Activated CD4-positive, alpha-beta T cell treated with anti-CD3 and anti-CD28 coated beads, Interleukin-2, amount 10 ng/mL, durations not matched to agents 7 days and 5 days (primary cell): ENCODE data around the gene UBE2S. TPM values are rescaled to one million over a fixed set of nuclear protein-coding genes. Genes with fewer than 3 reads are reported as not detected.

Experiments used
- CTCF ChIA-PET: fragments of 350-600 bp; sonication (Branson Sonifier 250); formaldehyde crosslinking; loops from one replicate; lab custom pipeline; 2021; ENCODE audit warnings: antibody characterized with exemption; lab: Charles Lee
- POLR2A ChIA-PET: fragments of 350-600 bp; sonication (Branson Sonifier 250); formaldehyde crosslinking; loops from one replicate; lab custom pipeline; 2021; ENCODE audit warnings: antibody characterized with exemption; lab: Charles Lee
- DNase-seq: peaks from one replicate; pipeline ENCODE4 v3.0.0-alpha.2; 2020
- H3K27ac Mint-ChIP-seq: one replicate; pipeline ENCODE4 v1.8.0; 2021; ENCODE audit warnings: mild to moderate bottlenecking, moderate library complexity, mixed read lengths
- H3K27me3 Mint-ChIP-seq: one replicate; pipeline ENCODE4 v1.8.0; 2021; ENCODE audit warnings: mixed read lengths
- H3K36me3 Mint-ChIP-seq: one replicate; pipeline ENCODE4 v1.8.0; 2021; ENCODE audit warnings: low read depth, mixed read lengths
- H3K4me1 Mint-ChIP-seq: one replicate; pipeline ENCODE4 v1.8.0; 2021; ENCODE audit warnings: mixed read lengths
- H3K4me3 Mint-ChIP-seq: one replicate; pipeline ENCODE4 v1.8.0; 2021; ENCODE audit warnings: mild to moderate bottlenecking, moderate library complexity, mixed read lengths
- H3K9me3 Mint-ChIP-seq: one replicate; pipeline ENCODE4 v1.8.0; 2021; ENCODE audit warnings: mixed read lengths
- total RNA-seq, 2 experiments: library from RNA; stranded (reverse); gene quantifications; one replicate each; pipeline ENCODE4 v1.2.3, GENCODE V29; 2021

UBE2S gene
- total RNA-seq, 2 experiments from 2014 or later, result 238 to 255 TPM

DNA sequence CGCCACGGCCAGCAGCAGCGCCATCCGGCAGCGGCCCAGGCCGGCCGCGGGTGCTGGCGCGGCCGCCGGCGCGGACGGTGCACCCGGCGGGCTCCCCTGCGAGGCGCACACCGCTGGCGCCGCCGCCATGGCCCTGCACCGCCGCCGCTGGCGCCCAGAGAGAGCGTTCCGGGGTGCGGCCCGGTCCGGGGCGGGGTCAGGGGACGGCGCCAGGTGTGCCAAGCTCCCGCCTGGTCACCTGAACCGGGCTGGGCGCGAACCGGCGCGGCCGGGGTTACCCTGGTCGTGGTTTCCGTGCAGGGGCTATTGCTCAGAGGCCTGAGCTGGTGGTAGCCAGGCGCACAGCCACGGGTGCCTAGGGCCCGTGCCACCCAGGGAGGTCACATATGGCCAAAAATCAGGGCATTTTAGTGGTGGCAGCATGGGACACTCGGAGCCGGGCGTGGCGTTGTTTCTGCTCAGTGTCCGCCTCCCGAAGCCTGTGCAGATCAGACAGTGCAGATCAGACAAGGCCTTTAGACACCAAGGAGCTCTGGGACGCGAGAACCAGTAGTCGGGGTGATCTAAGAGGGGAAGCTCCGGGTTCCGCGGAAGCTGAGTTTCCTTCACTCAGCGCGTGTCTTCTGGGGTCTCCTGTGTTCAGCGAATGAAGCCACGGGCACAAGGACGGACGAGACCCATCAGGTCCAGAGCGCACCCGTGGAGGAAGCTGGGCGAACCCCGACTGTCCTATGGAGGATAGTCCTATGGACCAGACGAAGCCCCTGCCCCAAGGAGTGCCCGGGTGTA lies 23.3 kb downstream of the UBE2S start, which contains the start of gene TMEM238:
Gene TMEM238, minus strand, starts transcription at position 162 of the 789 bp plus-strand sequence. Its CDS starts 33 bp downstream, at position 129.
- peaks cover 48% of the 10 kb centered on the region for H3K36me3 Mint-ChIP-seq

DNA sequence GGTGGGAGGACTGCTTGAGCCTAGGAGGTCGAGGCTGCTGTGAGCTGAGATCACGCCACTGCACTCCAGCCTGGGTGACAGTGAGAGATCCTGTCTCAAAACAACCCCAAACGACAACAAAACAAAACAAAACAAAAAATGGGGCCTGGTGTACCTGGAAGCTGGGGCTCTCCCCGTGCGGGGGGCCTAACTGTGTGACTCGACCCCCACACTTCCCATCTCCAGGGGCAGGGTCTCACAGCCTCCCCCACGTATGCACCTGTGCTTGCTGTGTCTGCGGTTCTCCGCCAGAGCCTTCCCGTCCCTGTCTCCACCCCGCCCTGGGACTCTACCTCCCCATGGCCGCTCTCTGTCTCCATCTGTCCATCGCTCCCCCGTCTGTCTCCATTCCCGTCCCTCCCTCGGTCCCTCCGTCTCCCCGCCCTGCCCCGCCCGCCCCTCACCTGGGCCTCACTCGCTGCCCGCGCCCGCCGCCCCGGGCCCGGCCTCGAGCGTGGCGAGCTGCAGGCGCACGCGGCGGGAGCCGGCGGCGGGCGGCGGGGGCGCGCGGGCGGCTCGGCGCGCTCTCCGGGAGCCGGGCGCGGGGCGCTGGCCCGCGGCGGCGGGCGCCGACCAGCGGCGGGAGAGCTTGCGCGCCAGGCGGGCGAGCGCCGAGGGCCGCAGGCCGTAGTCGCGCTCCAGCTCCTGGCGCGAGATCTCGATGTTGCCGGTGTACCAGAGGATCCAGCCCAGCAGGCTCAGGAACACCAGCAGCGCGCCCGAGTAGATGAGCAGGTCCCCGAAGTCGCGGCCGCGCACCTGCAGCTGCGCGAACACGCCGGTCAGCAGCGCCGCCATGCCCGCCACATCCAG lies 24.1 kb downstream of the UBE2S start:
- DNase-seq, result peak; percentile 56
- no peaks in the 10 kb centered on the region for H3K9me3 Mint-ChIP-seq
- CTCF ChIA-PET, result interaction anchor here (0.6 to 2.0 kb wide), 18 partner anchors 8 to 270 kb away, joined by 3 to 8 read pairs (median 4); no protein-coding TSS in a partner anchor
- peak overlapping the region; percentile 88 for H3K4me3 Mint-ChIP-seq
- H3K4me1 Mint-ChIP-seq, result peaks cover 49% of the 10 kb centered on the region
- POLR2A ChIA-PET, result interaction anchor here (0.9 to 2.6 kb wide), 4 partner anchors 22 to 124 kb away, joined by 3 to 12 read pairs (median 4); partner anchors contain the start of genes PPP6R1 and UBE2S
- peak overlapping the region; percentile 95 for H3K27ac Mint-ChIP-seq
- H3K27me3 Mint-ChIP-seq, result no peaks in the 10 kb centered on the region
- H3K36me3 Mint-ChIP-seq, result peaks cover 41% of the 10 kb centered on the region

More for the DNA sequence above, 23.3 kb downstream of the UBE2S start, which contains the start of gene TMEM238:
- ChIA-PET POLR2A (interaction anchor here (0.6 to 2.6 kb wide), 4 partner anchors 21 to 243 kb away, joined by 3 to 12 read pairs (median 4); partner anchors contain the start of genes PPP6R1 and UBE2S), CTCF (interaction anchor here (0.7 to 2.0 kb wide), 16 partner anchors 9 to 269 kb away, joined by 3 to 8 read pairs (median 4); no protein-coding TSS in a partner anchor)
- peak within 1 kb of the TSS; percentile 99 for H3K4me3 Mint-ChIP-seq
- H3K27me3 Mint-ChIP-seq, result no peaks in the 10 kb centered on the region
- H3K27ac Mint-ChIP-seq, result peak within 1 kb of the TSS; percentile 96
- H3K9me3 Mint-ChIP-seq, result no peaks in the 10 kb centered on the region
- peak; percentile 45 for DNase-seq
- peaks cover 54% of the 10 kb centered on the region for H3K4me1 Mint-ChIP-seq

DNA sequence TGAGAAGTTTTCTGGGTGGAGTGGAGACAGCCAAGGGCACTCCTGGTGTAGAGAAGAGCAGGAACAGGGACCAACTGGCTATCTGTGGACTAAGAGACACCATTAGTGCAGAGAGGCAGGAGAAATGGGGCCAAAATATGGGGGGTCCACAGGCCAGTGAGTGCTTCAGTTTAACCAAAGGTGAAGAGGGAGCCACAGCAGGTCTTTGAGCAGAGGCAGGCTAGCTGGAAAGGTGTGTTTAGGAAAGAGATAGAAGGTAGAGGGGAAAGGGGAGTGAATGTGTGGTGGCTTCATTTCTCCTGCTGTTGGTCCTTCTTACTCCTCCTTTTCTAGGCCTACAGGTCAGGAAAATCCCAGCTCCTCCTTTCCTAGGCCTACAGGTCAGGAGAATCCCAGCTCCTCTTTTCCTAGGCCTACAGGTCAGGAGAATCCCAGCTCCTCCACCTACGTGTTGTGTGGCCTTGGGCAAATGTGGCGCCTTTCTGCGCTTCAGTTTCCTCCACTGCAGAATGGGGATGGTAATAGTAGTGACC lies 25.0 kb downstream of the UBE2S start:
- Mint-ChIP-seq H3K27me3 (no peaks in the 10 kb centered on the region), H3K4me1 (peaks cover 40% of the 10 kb centered on the region), H3K36me3 (peaks cover 33% of the 10 kb centered on the region), H3K4me3 (peak overlapping the region; percentile 88), H3K9me3 (no peaks in the 10 kb centered on the region), H3K27ac (peak overlapping the region; percentile 95)
- CTCF ChIA-PET, result interaction anchor here (0.8 to 2.0 kb wide), 8 partner anchors 12 to 85 kb away, joined by 3 to 8 read pairs (median 4); no protein-coding TSS in a partner anchor
- no peak for DNase-seq
- POLR2A ChIA-PET, result interaction anchor here (1.3 kb wide), 1 partner anchor 80 kb away, joined by 3 read pairs; no protein-coding TSS in a partner anchor

DNA sequence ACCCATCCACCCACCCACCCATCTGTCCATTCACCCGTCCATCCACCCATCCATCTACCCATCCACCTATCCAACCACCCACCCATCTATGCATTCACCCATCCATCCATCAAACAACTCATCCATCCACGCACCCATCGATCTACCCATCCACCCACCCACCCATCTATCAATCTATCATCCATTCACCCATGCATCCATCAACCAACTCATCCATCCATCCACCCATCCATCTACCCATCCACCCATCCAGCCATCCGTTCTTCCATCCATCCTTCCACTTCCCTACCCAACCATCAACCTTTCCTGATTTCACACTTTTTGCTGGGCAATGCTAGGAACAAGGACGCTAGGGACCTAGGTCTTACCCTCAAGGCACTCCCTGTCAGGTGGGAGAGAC lies 25.6 kb downstream of the UBE2S start:
- Mint-ChIP-seq H3K4me3 (peak overlapping the region; percentile 88), H3K27me3 (no peaks in the 10 kb centered on the region), H3K27ac (no peak overlapping the region), H3K4me1 (peaks cover 34% of the 10 kb centered on the region), H3K36me3 (peaks cover 27% of the 10 kb centered on the region), H3K9me3 (no peaks in the 10 kb centered on the region)
- ChIA-PET CTCF (no interaction called here), POLR2A (no interaction called here)
- no peak for DNase-seq

DNA sequence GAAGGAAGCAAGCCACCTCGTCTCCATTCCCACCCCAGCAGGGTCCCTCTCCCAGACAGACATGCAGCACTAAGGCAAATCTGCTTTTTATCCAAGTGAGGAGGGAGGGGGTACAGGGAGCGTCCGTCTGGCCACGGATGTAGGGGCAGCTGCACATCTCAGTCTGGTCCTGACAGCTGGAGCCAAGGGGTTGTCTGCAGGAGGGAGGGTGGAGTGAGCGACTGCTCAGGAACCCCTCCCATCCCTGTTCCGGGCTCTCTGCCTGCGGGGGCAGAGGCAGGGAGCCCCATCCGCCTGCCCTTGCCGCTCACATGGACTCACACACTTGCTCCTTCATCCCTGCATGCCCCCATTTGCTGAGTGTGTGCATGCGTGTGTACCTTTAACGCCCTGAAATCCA lies 28.4 kb downstream of the UBE2S start:
- Mint-ChIP-seq H3K27ac (no peak overlapping the region), H3K9me3 (no peaks in the 10 kb centered on the region), H3K4me3 (no peak overlapping the region), H3K36me3 (peaks cover 14% of the 10 kb centered on the region), H3K4me1 (peaks cover 21% of the 10 kb centered on the region), H3K27me3 (peaks cover 2% of the 10 kb centered on the region)
- ChIA-PET POLR2A (no interaction called here), CTCF (no interaction called here)
- DNase-seq, result no peak

DNA sequence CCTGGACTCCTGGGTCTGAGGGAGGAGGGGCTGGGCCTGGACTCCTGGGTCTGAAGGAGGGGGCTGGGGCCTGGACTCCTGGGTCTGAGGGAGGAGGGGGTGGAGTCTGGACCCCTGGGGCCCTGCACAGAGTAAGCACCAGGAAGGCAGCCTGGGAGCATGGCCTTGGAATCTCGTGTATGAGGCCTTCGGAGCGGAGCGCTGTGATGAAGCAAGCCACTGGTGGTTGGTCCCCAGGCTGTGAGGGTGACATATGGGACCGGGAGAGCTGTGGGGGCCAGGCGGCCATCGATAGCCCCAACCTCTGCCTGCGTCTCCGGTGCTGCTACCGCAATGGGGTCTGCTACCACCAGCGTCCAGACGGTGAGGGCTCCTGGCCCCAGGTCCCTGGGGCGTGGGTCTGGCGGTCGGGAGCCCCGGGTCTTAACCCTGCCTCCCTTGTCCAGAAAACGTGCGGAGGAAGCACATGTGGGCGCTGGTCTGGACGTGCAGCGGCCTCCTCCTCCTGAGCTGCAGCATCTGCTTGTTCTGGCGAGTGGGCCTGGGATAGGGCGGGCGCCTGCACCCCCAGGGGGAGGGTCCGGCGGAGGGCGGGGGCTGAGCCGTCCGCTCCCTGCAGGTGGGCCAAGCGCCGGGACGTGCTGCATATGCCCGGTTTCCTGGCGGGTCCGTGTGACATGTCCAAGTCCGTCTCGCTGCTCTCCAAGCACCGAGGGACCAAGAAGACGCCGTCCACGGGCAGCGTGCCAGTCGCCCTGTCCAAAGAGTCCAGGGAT lies 30.0 kb downstream of the UBE2S start:
- CTCF ChIA-PET, result no interaction called here
- Mint-ChIP-seq H3K36me3 (peaks cover 14% of the 10 kb centered on the region), H3K4me3 (no peak overlapping the region), H3K4me1 (peaks cover 12% of the 10 kb centered on the region), H3K9me3 (no peaks in the 10 kb centered on the region), H3K27me3 (peaks cover 9% of the 10 kb centered on the region), H3K27ac (no peak overlapping the region)
- DNase-seq, result no peak
- POLR2A ChIA-PET, result no interaction called here

DNA sequence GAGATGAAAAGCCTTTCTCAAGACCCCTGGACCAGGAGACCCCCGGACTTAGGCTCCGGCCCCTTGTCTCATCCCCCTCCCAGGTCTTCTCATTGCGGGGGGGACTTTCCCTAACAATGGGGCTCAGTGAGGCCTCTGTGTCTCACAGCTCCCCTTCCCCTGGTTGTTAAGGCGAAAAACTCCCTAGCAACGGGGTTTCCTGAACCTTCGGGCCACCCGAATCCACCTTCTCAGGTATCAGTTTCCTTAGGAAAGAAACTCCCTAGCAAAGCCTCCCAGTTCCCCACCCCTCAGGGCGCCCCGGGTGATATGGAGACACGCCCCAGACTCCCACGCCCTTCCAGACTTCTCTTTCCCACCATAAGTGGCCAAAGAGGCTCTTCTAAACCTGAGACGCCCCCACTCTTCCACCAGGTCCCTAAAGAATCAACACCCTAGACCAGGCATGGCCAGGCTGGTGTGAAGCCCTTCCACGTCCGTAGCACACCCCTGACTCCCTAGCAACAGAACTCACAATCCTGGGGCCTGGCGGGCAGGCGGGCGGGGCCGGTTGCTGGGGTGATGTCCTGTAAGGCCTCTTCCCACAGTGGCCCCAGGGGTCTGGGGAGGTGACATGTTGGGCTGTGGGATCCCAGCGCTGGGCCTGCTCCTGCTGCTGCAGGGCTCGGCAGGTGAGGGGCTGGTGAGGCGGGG lies 31.2 kb downstream of the UBE2S start, which contains the start of gene TMEM190:
Gene TMEM190, plus strand, starts transcription at position 586 of the 693 bp plus-strand sequence. Its CDS starts 28 bp downstream, at position 614.
- H3K27me3 Mint-ChIP-seq, result peaks cover 20% of the 10 kb centered on the region
- no peak within 1 kb of the TSS for H3K27ac Mint-ChIP-seq
- H3K4me1 Mint-ChIP-seq, result peaks cover under 1% of the 10 kb centered on the region
- CTCF ChIA-PET, result interaction anchor here (0.9 to 1.5 kb wide), 2 partner anchors 8 to 10 kb away, joined by 3 to 5 read pairs; partner anchors contain the start of gene TMEM238
- H3K9me3 Mint-ChIP-seq, result no peaks in the 10 kb centered on the region
- peaks cover 5% of the 10 kb centered on the region for H3K36me3 Mint-ChIP-seq
- DNase-seq, result no peak
- POLR2A ChIA-PET, result interaction anchor here (0.5 kb wide), 1 partner anchor 36 kb away, joined by 4 read pairs; no protein-coding TSS in a partner anchor
- no peak within 1 kb of the TSS for H3K4me3 Mint-ChIP-seq

DNA sequence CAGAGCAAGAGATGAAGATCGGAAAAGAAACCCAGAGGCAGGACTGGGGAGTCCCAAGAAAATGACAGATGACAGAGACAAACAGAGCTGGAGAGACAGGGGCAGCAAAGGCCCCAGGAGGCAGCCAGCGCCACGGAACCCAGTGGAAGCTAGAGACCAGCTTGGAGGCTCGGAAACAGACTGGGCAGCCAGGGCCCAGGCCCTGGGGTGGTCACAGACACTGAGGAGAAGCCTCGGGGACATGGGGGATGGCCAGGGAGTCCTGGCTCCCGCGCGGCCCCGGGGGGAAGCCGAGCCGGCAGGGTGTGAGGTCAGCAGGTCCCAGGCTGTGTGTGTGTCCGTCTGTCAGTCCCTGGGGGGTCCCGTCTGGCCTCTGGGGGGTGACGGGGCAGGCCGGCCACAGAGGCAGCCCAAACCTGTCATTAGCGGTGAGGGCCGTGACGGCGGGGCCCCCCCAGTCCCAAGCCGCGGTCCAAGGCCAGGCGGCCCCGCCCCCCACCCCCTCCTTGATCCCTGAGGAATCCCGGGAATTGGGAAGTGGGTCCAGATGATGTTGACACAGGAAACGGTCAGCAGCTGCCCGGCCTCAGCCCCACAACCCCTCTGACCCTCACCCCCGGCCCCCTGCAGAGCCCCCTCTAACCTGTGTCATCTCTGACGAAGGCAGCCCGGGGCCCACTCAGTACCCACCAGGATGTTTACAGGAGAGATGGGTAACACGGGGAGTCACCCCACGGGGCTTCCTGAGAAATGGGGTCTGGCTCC lies 33.4 kb downstream of the UBE2S start:
- POLR2A ChIA-PET, result no interaction called here
- CTCF ChIA-PET, result no interaction called here

DNA sequence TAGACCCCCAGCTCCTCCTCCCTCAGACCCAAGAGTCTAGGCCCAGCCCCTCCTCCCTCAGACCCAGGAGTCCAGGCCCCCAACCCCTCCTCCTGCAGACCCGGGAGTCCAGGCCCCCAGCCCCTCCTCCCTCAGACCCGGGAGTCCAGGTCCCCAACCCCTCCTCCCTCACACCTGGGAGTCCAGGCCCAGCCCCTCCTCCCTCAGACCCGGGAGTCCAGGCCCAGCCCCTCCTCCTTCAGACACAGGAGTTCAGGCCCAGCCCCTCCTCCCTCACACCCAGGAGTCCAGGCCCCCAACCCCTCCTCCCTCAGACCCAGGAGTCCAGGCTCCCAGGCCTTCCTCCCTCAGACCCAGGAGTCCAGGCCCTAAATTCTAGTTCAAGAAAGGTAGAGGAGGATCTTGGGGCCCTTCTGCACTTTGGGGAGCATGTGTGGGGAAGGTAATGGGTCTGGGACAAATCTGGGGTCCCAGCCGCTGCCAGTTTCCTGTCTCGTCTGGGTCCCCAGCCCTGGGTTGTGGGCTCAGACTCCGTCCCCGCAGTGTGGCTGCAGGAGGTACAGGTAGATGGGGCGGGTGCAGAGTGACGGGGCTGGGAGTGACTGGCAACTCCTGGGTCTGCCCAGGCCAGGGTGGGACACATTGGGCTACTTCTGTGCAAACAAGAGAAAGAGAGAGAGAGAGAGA lies 34.1 kb downstream of the UBE2S start:
- peaks cover 39% of the 10 kb centered on the region for H3K27me3 Mint-ChIP-seq
- ChIA-PET POLR2A (no interaction called here), CTCF (interaction anchor here (0.6 to 1.0 kb wide), 2 partner anchors 11 to 94 kb away, joined by 3 read pairs; partner anchors contain the start of gene TMEM238)
- DNase-seq, result no peak
- no peak overlapping the region for H3K4me3 Mint-ChIP-seq
- peaks cover 3% of the 10 kb centered on the region for H3K36me3 Mint-ChIP-seq
- no peaks in the 10 kb centered on the region for H3K9me3 Mint-ChIP-seq
- H3K27ac Mint-ChIP-seq, result no peak overlapping the region
- H3K4me1 Mint-ChIP-seq, result peaks cover 2% of the 10 kb centered on the region

More for the DNA sequence above, 33.4 kb downstream of the UBE2S start:
- Mint-ChIP-seq H3K4me3 (no peak overlapping the region), H3K27ac (no peak overlapping the region), H3K27me3 (peaks cover 35% of the 10 kb centered on the region), H3K4me1 (peaks cover 2% of the 10 kb centered on the region), H3K9me3 (no peaks in the 10 kb centered on the region), H3K36me3 (peaks cover 3% of the 10 kb centered on the region)
- no peak for DNase-seq
